ENCODE results near the gene GDF2. TPM values are rescaled to one million over a fixed set of nuclear protein-coding genes. Genes with fewer than 3 reads are reported as not detected.

The GDF2 gene
- total RNA-seq, 1 experiment from 2014 or later = not detected

- no peak for DNase-seq (ENCODE audit: low spot score)
These were observed 29.9 kb downstream of the GDF2 start for GRCh38 chr10:47351899-47352815.

- DNase-seq (ENCODE audit: low spot score) = no peak
These were observed 31.1 kb downstream of the GDF2 start for GRCh38 chr10:47353351-47353750.

DNA sequence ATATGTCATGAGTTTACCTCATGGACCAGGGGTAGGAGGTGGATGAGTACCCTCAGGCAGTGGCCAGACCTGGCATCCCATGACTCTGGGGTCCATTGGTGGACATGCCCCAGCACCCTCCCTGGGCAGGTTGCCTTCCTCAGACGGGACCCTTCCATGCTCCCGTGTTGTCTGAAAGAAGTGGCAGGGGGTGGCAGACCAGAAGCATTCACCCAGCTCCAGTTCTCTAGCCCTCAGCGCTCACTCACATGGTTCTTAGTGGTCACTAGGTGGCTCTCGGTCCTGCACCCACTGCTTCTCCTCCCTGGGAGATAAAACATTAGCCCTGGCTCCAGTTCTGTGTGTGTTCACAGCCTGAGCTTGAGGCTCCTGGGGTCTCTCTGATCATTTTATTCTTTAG lies 31.9 kb downstream of the GDF2 start:
- peak; percentile 59 for DNase-seq (ENCODE audit: low spot score)

GRCh38 chr10:47354900-47355299 lies 32.6 kb downstream of the GDF2 start:
- no peak for DNase-seq (ENCODE audit: low spot score)

DNA sequence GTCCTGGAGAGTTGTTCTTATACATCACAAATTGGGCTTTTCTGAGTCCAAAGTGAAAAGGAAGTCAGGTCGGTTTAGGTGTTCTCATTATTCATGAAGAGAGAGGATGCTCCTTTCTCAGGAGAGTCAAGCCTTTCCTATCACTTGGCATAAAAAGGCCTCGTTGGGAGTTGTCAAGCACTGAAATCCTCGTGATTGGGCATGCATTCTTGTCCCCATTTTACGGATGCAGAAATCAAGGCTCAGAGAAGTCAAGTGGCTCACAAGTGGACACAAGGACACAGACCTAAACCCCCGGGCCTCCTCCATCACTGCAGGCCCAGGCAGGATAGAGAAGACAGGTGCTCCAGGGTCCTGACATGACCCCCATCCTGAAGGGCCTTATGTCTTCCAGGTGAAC lies 34.5 kb downstream of the GDF2 start:
- DNase-seq (ENCODE audit: low spot score) = no peak

DNA sequence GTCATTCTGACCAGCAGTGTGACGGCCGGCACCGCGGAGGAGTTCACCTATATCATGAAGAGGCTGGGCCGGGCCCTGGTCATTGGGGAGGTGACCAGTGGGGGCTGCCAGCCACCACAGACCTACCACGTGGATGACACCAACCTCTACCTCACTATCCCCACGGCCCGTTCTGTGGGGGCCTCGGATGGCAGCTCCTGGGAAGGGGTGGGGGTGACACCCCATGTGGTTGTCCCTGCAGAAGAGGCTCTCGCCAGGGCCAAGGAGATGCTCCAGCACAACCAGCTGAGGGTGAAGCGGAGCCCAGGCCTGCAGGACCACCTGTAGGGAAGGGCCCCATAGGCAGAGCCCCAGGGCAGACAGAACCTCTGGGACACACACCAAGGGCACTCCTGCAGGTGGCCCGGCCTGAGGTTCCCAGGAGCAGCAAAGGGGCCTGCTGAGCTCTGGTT lies 34.9 kb downstream of the GDF2 start:
- no peak for DNase-seq (ENCODE audit: low spot score)

- no peak for DNase-seq (ENCODE audit: low spot score)
These were observed 35.7 kb downstream of the GDF2 start for GRCh38 chr10:47357911-47358310.

GRCh38 chr10:47358457-47358856 lies 36.2 kb downstream of the GDF2 start:
- no peak for DNase-seq (ENCODE audit: low spot score)

DNA sequence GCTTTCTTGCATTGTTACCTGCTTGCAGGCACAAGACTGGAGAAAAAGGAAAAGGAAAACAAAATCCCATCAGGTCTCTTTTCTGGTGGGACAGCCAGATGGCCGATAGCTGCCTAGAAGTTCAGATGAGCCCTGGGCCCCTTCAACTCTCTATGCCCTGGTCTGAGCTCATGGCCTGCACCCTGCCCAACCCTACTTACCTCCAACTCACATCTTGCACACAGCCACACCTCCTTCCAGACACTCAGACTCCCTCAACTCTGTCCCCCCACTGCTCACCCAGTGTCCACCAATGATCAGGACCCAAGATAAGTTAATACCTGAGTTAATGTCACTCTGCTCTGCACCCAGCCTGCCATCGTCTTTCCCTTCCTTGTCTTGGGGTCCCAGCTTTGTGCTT lies 36.8 kb downstream of the GDF2 start:
- DNase-seq (ENCODE audit: low spot score) = no peak

- DNase-seq (ENCODE audit: low spot score) = no peak
These were observed 37.6 kb downstream of the GDF2 start for GRCh38 chr10:47359626-47360418.

DNA sequence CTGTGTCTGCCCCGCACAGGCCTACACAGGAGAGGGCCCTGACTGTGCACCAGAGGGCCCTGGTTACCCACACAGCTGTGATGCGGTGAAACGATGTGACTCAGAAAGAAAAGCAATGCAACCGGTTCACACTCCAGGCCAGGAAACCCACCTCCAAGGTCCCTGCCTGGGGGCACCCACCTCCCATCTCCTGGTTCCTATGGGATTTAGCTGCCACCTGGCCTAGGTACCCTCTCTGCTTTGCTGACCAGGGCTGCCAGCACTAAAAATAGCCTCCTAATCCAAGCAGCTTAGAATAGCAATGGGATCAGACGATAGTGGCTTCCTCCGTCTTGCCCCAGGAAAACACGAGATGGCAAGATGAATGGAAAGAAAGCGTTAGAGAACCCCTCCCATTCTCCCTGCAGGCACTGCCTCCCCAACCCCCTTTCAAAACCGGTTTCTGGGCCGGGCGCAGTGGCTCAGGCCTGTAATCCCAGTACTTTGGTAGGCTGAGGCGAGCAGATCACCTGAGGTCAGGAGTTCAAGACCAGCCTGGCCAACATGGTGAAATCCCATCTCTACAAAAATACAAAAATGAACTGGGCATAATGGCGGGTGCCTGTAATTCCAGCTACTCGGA lies 38.3 kb downstream of the GDF2 start:
- no peak for DNase-seq (ENCODE audit: low spot score)

GRCh38 chr10:47361293-47361692 lies 39.0 kb downstream of the GDF2 start:
- DNase-seq (ENCODE audit: low spot score) = peak; percentile 60

DNA sequence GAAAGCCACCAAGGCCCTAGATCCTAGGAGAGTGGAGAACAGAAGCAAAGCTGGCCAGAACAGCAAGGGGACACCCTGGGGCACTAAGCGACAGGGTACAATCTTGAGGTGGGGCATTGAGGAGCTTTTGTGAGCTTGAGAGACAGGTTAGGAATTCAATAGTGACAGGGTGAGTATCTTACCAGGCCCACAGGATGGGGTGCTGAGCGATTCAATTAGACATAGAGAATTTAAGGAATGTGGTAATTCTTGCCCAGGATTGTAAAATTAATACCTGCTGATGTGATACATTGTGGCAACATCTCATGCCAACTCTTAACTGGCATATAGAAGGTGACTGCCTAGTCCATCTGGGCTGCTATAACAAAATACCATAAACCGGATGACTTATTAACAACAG lies 39.9 kb downstream of the GDF2 start:
- DNase-seq (ENCODE audit: low spot score) = no peak

DNA sequence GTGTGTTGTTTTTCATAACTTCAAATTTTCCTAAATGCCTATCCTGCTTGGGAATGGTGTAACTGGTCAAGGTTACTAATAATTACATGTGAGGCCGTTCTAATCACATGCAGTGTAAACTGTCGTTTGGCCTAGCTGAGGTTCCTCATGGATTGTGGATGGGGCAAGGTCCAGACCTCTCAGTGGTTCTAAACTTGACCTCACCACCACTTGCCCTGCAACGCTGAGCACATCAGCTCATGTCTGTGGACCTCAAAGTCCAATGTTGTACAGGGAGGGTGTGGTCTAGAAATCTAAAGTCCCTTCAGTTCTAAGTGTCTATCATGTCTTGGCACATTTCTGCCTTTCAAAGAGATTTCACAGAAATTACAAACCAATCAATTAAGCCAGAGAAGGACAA lies 41.5 kb downstream of the GDF2 start:
- no peak for DNase-seq (ENCODE audit: low spot score)

GRCh38 chr10:47364366-47364765 lies 42.1 kb downstream of the GDF2 start:
- DNase-seq (ENCODE audit: low spot score) = peak; percentile 16

- DNase-seq (ENCODE audit: low spot score) = no peak
These were observed 42.7 kb downstream of the GDF2 start for GRCh38 chr10:47364911-47365310.

DNA sequence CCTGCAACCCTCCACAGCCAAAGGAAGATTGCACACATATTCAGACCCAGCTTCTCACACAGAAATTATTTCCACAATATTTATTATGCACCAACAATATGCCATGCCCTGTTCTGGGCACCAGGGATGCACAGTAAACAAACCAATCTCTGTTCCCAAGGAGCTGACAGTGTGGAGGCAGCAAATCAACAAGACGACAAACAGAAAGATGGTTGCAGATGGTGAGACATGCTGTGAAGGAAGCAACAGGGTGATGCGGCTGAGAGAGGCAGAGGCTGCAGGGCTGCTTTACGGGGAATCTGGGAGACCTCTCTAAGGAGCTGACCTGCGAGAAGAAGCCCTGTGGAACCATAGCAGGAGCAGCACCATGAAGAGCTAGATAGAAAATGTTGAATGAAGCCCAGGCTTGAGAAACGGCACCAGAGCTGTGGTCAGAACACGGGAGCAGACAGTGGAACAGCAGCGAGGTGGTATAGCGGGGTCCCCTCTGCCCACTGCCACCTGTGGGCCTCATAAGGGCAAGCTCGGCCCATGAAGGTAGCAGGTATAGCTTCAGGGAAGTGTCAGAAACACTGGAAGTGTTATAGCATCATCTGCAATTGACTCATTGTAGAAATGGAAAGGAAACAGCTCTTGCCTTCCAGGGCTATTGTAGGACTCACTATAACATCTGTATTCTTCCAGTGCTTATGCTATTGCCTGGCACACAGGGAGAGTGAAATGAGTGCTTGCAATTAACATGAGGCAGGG lies 43.4 kb downstream of the GDF2 start:
- DNase-seq (ENCODE audit: low spot score) = no peak

- no peak for DNase-seq (ENCODE audit: low spot score)
These were observed 44.0 kb downstream of the GDF2 start for GRCh38 chr10:47366181-47366631.

DNA sequence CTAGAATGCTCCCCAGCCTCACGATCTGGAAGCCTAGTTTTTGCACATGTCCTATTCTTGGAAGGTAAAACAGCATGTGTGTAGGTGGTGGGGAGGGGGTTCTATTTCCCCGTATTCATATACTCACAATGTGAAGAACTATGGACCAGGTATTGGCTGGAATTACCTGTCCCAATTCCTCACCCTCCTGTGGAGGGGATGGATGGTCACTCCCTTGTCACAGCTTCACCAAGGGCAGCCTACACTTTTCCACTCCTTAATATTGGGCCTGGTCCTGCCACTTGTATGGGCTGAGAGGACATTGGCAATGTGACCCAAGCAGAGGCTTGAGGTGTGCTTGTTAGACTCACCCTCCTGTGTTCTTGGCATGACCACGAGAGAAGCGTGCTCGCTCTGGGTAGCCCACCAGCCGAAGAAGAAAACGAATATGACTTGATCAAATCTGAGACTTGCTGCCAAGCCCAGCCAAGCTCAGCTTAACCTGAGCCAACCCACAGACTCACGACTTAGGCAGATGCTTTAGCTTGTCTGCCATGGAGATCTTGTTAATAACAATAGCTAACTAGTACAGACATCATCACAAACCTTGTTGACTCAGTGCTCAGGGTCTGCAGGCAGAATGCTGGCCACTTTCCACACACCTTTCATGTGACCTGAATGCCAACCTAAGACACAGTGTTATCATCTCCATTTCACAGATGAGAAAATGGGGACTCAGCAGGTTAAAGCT lies 44.6 kb downstream of the GDF2 start:
- DNase-seq (ENCODE audit: low spot score) = no peak

GRCh38 chr10:47367646-47368045 lies 45.4 kb downstream of the GDF2 start:
- no peak for DNase-seq (ENCODE audit: low spot score)
